HG02852 (cell line): Measurements from ENCODE around the gene PKD1L1.
"Not testable (repeated sequence)": the region's sequence is repeated elsewhere in the genome, so short reads cannot be mapped to it uniquely, and the experiment has no call there.

Source experiments
- ATAC-seq: cut with Tn5 transposase; IDR thresholded peaks from one replicate; pipeline ENCODE4 v1.9.1; 2021; ENCODE audit warnings: mild to moderate bottlenecking, moderate library complexity; ENCODE audit not compliant: unreplicated experiment

The PKD1L1 gene

DNA sequence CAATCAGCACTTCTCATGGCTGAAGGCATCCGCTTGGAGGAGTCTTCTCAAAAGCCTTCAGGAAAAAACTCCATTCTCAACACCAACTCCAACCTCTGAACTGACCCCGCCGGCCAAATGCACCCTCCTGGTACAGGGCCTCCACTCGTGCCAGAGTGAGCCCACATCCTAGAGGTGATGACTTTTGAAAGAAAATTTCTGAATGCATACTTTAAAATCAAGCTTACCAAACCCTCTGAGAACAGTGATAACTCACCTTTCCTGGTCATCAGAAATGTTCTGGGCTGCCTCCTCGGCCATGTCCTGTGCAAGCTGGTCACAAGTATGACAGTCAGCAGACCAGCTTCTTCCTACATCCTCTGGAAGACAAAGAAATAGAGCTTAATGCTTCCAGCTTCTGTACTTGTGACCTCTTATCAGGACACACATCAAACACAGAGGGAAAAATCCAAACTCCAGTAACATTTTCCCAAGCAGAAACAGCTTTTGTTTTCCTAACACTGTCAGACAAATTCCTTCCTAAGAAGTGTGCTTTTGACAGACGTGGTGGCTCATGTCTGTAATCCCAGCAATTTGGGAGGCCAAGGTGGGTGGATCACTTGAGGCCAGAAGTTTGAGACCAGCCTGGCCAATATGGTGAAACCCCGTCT lies at the start of gene PKD1L1:
PKD1L1 (minus strand) TSS at position 326 of the 650 bp plus-strand sequence; CDS start at position 300, 26 bp downstream.
- no peak for ATAC-seq

DNA sequence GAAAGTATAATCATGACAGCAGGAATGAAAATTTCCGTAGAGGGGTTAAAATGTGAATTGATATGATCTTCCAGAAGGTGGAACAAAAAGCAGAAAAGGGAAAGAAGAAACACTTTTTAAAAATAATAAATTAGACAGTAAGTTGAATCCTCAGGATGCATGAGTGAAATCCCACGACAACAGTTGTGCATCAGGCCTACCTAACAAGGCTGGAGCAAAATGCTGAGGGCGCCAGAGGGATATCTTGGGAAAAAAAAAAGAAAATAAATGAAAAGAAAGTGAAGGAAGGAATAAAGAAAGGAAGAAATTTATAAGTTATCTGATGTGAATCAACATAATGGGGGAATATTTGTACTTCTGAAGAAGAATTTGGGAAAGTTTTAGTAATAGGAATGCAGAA lies 44.2 kb upstream of the PKD1L1 start:
- no peak for ATAC-seq

DNA sequence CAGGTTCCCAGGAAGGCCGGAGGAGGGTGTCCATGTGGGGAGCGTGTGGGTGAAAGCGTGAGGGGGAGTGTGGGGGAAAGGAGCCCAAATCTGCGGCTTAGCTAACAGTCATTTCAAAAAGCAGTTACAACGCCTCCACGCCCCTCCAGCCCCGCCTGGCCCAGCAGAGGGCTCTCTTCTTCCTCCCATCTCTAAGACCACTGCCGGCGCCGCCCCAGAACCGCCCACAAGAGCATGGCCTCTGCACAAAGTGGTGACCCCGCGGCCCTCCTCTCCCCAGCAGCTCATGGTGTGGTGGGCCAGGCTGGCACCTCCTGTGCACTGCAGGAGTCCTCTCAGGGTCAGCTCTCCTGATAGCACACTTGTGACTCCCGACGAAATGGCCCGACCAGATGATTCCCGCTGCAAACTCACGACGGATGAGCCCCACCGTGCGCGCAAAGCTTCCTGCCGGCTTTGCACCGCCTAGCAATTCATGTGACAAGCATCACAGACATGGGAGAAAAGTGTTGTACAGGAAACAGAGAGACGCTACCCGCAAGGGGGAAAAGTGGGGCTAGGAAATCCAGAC lies 43.6 kb upstream of the PKD1L1 start:
- peak; percentile 100 for ATAC-seq

DNA sequence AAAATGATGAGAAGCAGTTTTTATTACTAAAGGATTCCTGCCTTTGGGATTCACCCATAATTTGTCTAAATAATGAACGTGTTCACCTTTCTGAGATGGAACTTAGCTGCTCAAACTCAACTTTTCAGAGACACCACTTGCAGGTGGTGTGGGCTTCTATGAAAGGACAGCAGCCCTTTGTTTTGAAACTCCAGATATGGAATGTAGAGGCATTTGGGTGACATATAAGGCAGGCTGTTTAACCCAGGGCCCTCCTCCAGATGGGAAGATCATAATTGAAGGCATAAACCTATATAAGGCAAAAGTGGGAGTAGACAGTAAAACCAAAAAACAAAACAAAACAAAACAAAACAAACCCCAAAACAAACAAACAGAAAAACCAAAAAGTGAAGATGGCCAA lies 43.0 kb upstream of the PKD1L1 start:
- no peak for ATAC-seq

DNA sequence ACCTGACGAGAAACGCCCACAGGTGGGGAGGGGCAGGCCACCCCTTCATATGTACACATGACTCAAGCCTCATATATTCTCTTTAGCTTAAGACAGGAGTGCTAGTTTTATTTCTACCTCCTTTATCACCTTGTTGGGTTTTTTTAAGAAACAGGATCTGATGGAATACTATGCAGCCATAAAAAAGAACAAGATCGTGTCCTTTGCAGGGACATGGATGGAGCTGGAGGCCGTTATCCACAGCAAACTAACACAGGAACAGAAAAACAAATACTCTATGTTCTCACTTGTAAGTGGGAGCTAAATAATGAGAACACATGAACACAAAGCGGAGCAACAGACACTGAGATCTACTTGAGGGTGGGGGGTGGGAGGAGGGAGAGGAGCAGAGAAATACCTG lies 42.3 kb upstream of the PKD1L1 start:
- no peak for ATAC-seq

DNA sequence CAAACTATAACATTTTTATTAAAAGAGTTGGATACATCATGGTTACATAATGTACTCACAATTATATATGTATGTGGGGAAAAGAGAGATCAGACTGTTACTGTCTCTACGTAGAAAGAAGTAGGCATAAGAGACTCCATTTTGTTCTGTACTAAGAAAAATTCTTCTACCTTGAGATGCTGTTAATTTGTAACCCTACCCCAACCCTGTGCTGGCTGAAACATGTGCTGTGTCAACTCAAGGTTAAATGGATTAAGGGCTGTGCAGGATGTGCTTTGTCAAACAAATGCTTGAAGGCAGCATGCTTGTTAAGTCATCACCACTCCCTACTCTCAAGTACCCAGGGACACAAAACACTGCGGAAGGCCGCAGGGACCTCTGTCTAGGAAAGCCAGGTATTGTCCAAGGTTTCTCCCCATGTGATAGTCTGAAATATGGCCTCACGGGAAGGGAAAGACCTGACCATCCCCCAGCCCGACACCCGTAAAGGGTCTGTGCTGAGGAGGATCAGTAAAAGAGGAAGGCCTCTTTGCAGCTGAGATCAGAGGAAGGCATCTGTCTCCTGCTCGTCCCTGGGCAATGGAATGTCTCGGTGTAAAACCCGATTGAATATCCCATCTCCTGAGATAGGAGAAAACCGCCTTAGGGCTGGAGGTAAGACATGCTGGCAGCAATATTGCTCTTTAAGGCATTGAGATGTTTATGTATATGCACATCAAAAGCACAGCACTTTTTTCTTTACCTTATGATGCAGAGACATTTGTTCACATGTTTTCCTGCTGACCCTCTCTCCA lies 41.5 kb upstream of the PKD1L1 start:
- ATAC-seq, result not testable (repeated sequence)

DNA sequence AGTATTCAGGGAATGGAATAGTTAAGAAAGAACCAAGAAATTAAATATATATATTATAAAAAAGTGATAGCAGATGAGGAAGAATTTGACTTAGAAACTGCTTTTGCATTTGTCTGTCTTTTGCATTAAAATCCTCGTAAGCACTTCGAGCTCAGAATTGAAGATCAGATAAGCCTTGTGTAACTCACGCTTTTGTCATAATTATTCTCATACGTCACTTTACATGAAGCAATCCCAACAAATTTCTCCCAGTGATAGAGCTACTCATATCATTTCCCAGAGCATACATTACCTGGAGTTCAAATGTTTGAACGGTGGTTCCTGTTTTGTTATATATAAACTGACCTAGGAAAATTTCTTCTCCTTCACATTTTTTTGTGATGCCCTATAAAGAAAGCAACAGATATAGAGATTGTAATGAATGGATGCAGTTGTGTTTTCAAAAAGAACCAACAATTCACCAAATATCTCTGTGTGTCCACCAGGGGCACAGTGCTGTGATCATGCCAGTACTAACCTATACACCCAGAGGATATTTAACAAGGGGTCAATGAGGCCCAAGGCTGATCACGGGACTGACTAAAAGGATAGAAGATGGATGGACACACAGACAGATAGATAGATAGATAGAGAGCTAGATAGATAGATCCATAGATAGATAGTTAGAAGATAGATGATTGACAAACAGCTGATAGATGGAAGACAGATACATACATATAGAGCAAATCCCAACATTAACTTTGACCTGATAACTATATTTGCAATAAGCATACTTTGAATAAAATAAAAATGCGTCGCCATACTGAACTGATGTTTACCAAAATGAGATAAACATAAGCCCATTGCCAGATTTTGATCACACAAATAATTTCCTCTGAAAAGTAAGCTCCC lies 40.5 kb upstream of the PKD1L1 start:
- no peak for ATAC-seq

DNA sequence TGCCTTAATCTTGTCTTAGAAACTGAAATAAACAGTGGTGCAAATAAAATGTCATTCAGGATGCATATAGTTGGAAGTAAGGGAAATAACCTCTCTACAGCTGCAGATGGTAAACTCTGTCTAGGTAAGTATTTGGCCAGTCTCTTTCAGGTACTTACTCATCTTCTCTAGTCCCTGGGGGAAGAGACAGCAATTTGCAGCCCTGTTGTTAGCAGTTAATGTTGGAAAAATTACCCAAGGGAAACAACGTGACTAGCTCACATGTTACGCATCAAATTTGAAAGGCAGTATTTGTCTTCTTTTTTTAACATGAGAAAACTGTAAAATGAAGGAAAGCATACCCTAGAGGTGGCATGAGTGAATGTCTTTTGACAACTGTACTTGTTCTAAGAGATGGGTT lies 34.3 kb upstream of the PKD1L1 start:
- no peak for ATAC-seq

DNA sequence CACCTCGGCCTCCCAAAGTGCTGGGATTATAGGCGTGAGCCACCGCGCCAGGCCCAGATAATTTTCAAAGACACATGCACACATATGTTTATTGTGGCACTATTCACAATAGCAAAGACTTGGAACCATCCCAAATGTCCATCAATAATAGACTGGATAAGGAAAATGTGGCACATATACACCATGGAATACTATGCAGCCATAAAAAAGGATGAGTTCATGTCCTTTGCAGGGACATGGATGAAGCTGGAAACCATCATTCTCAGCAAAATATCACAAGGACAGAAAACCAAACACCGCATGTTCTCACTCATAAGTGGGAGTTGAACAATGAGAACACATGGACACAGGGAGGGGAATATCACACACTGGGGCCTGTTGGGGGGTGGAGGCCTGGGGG lies 32.4 kb upstream of the PKD1L1 start:
- ATAC-seq, result not testable (repeated sequence)

GRCh38 chr7:47979832-47980181 lies 31.5 kb upstream of the PKD1L1 start:
- ATAC-seq, result no peak

GRCh38 chr7:47979145-47979831 lies 31.0 kb upstream of the PKD1L1 start, which contains the start of gene HUS1:
TSS of gene HUS1 (minus strand) at chr7:47979615. CDS start at chr7:47979519, 96 bp downstream.
- ATAC-seq, result peak; percentile 97

GRCh38 chr7:47978790-47979144 lies 30.5 kb upstream of the PKD1L1 start:
- no peak for ATAC-seq

GRCh38 chr7:47973739-47974138 lies 25.5 kb upstream of the PKD1L1 start:
- no peak for ATAC-seq

- no peak for ATAC-seq
These were observed 22.5 kb upstream of the PKD1L1 start for GRCh38 chr7:47970761-47971160.

DNA sequence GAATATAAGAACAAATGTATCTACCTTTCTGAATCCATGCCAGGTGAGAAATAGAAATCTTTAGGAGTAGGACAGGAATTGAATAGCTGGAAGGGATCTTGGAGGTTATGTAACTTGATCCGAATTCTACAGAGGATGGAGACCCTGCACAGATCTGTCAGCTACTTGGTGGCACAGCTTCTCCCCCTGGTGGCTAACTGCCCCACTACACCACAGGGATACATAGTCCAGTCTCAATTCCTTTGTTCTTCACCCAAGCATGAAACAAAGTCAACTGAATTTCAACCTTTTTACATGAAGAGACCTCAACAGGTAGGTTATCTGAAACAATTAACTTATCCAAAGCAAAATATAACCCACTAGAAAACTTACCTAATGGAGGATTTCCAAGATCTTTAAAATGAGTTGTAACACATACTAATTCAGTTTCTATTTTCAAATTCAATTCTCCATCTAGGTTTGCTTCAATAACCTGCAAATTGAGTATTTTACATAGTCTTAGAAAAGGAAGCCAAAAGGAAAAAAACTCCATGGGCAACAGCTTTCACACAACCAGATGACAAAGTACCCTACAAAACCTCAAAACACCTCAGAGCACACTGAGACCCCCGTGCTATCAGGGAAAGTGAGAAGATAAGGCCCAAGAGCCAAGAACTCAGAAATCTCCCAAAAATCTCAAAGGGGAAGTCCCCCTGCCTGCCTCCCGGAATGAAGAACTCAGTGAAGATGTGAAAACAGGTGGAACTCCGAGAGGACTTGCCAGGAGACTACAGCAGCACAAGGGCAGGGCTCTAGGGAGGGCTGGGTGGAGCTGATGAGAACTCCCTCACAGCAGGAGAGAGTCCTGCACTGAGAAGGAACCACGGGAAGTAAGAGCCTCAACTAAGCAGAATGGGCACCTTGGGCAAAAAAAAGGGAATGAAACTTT lies 20.8 kb upstream of the PKD1L1 start:
- ATAC-seq, result peak; percentile 73

DNA sequence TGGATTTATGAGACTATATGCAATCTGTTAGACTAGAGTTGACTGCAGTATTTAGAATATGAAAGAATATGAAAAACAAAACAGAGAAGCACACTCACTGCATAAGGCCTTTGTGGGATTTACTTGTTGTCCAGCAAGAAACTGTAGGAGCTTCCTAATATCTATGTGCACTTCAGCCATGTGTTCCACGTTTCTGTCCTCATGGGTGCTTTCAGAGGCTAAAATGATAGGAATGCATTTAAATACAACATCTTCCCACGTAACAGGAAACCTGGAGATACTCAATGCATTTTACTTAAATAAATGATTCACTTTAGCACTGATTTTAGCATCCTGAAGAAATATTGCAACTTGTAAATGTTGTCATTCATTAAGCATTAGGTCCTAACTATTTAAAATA lies 19.4 kb upstream of the PKD1L1 start:
- no peak for ATAC-seq

- ATAC-seq, result no peak
These were observed 18.9 kb upstream of the PKD1L1 start for GRCh38 chr7:47967123-47967522.

DNA sequence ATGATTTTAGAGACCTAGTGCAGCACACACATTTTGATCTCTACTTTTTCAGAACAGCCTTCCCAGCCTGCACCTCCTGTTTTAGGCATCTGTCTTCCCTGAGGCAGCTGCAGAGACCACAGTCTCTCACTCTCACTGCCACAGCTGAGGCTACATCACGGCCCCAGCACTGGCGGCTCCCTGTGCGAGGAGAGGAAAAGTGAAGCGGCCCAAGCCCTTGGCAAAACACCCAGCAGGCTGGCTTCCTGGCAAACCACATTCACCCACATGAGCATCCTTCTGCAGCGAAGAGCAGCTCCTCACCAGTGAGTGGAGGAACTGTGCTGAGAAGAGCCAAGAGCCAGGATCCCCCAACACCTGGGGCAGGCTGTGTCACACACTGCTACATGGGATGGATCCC lies 17.2 kb upstream of the PKD1L1 start:
- ATAC-seq, result no peak

DNA sequence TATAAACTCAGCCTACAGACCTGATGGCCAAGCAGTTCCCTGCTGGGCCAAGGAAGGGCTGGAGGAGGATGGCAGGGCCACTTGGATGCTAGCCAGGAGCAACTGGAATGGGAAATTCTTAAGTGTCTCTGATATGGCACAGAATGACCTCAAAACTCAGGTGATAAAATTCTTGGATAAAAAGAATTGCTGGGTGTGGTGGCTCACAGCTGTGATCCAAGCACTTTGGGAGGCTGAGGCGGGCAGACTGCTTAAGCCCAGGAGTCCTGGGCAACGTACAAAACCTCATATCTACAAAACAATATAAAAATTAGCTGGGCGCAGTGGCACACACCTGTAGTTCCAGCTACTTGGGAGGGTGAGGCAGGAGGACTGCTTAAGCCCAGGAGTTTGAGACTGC lies 14.0 kb upstream of the PKD1L1 start:
- ATAC-seq, result no peak

- ATAC-seq, result no peak
These were observed 8.9 kb upstream of the PKD1L1 start for GRCh38 chr7:47957156-47957555.
